Neural progenitor cell (in vitro differentiated cells): ENCODE measurements around the gene PLEKHG4. TPM values are rescaled to one million over a fixed set of nuclear protein-coding genes. Genes with fewer than 3 reads are reported as not detected.

ENCODE experiments used
- DNase-seq: peaks from one replicate; pipeline ENCODE4 v3.0.0-alpha.2; 2016; ENCODE audit warnings: low spot score
- H2AFZ ChIP-seq: fragments of 200-600 bp; sonication (generic); replicated peaks from 2 replicates; pipeline ENCODE4 v1.6.1; 2016; ENCODE audit warnings: antibody characterized with exemption
- H3F3A ChIP-seq: fragments of 200-600 bp; sonication (generic); 2 replicates; pipeline ENCODE4 v1.6.1; 2016; ENCODE audit warnings: antibody characterized with exemption, low read depth
- H3K27ac ChIP-seq: fragments of 200-600 bp; sonication (generic); 2 replicates; pipeline ENCODE4 v1.5.1; 2016; ENCODE audit warnings: mild to moderate bottlenecking
- H3K27me3 ChIP-seq: fragments of 200-600 bp; sonication (generic); 2 replicates; pipeline ENCODE4 v1.6.1; 2016; ENCODE audit warnings: mild to moderate bottlenecking, moderate library complexity
- H3K36me3 ChIP-seq: fragments of 200-600 bp; sonication (generic); 2 replicates; pipeline ENCODE4 v1.5.1; 2016
- H3K4me1 ChIP-seq: fragments of 200-600 bp; sonication (generic); 2 replicates; pipeline ENCODE4 v1.6.1; 2016; ENCODE audit warnings: mixed run types
- H3K4me2 ChIP-seq: fragments of 200-600 bp; sonication (generic); 2 replicates; pipeline ENCODE4 v1.6.1; 2016
- H3K4me3 ChIP-seq: fragments of 200-600 bp; sonication (generic); 2 replicates; pipeline ENCODE4 v1.5.1; 2016
- H3K79me2 ChIP-seq: fragments of 200-600 bp; sonication (generic); 2 replicates; pipeline ENCODE4 v1.6.1; 2016; ENCODE audit warnings: low read depth
- H3K9ac ChIP-seq: fragments of 200-600 bp; sonication (generic); 2 replicates; pipeline ENCODE4 v1.6.1; 2016
- H3K9me3 ChIP-seq: fragments of 200-600 bp; sonication (generic); 2 replicates; pipeline ENCODE4 v1.5.1; 2016; ENCODE audit warnings: low read depth
- H4K20me1 ChIP-seq: fragments of 200-600 bp; sonication (generic); 2 replicates; pipeline ENCODE4 v1.6.1; 2016; ENCODE audit warnings: low read depth
- H3K27ac Mint-ChIP-seq: 3 replicates; pipeline ENCODE4 v1.8.0; 2021; ENCODE audit warnings: mixed read lengths
- H3K27me3 Mint-ChIP-seq: 2 replicates; pipeline ENCODE4 v1.8.0; 2022; ENCODE audit warnings: low read depth, mild to moderate bottlenecking, inconsistent platforms, moderate library complexity, mixed read lengths; ENCODE audit not compliant: insufficient read depth
- H3K36me3 Mint-ChIP-seq: 3 replicates; pipeline ENCODE4 v1.8.0; 2021; ENCODE audit warnings: mixed read lengths
- H3K4me1 Mint-ChIP-seq: 3 replicates; pipeline ENCODE4 v1.8.0; 2021; ENCODE audit warnings: mixed read lengths
- H3K4me3 Mint-ChIP-seq: 3 replicates; pipeline ENCODE4 v1.8.0; 2021; ENCODE audit warnings: mild to moderate bottlenecking, moderate library complexity, mixed read lengths
- H3K9me3 Mint-ChIP-seq: 3 replicates; pipeline ENCODE4 v1.8.0; 2020; ENCODE audit warnings: mixed read lengths
- CTCF ChIP-seq: fragments of 200-600 bp; sonication (generic); IDR thresholded peaks from 2 replicates; pipeline ENCODE4 v1.5.1; 2017; ENCODE audit warnings: antibody characterized with exemption, mild to moderate bottlenecking
- EZH2 ChIP-seq: fragments of 200-600 bp; sonication (generic); IDR thresholded peaks from 2 replicates; pipeline ENCODE4 v1.6.1; 2017; ENCODE audit warnings: antibody characterized with exemption, mild to moderate bottlenecking, moderate library complexity
- EZH2phosphoT487 ChIP-seq: fragments of 200-600 bp; sonication (generic); IDR thresholded peaks from 2 replicates; pipeline ENCODE4 v1.6.1; 2017; ENCODE audit warnings: antibody characterized with exemption
- total RNA-seq: library from RNA; depleted of rRNA; stranded (reverse); fragments of >200 nt; gene quantifications from 2 replicates; pipeline ENCODE4 v1.2.3, GENCODE V29; 2015; ENCODE audit warnings: low replicate concordance

The PLEKHG4 gene
- total RNA-seq, 1 donor from 2014 or later = 4.0 TPM

DNA sequence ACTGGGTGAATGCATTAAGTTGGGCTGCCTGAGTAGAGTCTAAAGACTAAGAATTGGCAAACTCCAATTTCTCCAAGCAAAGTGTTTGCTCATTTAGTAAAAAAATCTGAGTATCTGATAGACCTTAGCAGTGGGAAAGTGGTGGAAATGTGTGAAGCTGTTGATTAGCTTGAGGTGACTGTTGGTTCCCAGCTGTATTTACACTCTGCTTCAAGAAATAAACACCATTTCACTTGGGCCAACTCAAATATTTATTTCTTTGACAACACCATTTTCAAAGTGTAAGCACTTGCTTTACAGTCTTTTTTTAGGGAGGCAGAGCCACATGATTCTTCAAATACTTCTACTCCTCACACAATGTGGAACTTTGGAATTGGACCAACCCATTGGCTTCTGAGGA lies 38.5 kb downstream of the PLEKHG4 start:
- no peak for TF ChIP-seq EZH2phosphoT487
- no peak overlapping the region for H3K9ac ChIP-seq
- H3K79me2 ChIP-seq = no peaks in the 10 kb centered on the region
- DNase-seq = no peak
- Mint-ChIP-seq H3K4me3 (no peak overlapping the region), H3K36me3 (no peaks in the 10 kb centered on the region), H3K9me3 (no peaks in the 10 kb centered on the region), H3K4me1 (peaks cover 8% of the 10 kb centered on the region), H3K27ac (no peak overlapping the region), H3K27me3 (peaks cover 3% of the 10 kb centered on the region)
- H3K27me3 ChIP-seq = peaks cover 44% of the 10 kb centered on the region
- H3K36me3 ChIP-seq = no peaks in the 10 kb centered on the region
- H3K9me3 ChIP-seq = no peaks in the 10 kb centered on the region
- H2AFZ ChIP-seq = no peak overlapping the region
- no peak overlapping the region for H3K4me3 ChIP-seq
- H3F3A ChIP-seq = no peaks in the 10 kb centered on the region
- no peaks in the 10 kb centered on the region for H3K4me1 ChIP-seq
- H3K4me2 ChIP-seq = no peak overlapping the region
- no peaks in the 10 kb centered on the region for H4K20me1 ChIP-seq
- no peak overlapping the region for H3K27ac ChIP-seq

- Histone ChIP-seq H4K20me1 (no peaks in the 10 kb centered on the region), H3K27me3 (peaks cover 76% of the 10 kb centered on the region), H2AFZ (peak overlapping the region; percentile 99), H3K9ac (peak overlapping the region; percentile 34), H3K4me2 (peak overlapping the region; percentile 83), H3K4me3 (peak overlapping the region; percentile 66), H3F3A (peaks cover 20% of the 10 kb centered on the region), H3K9me3 (no peaks in the 10 kb centered on the region), H3K27ac (no peak overlapping the region), H3K79me2 (no peaks in the 10 kb centered on the region), H3K36me3 (no peaks in the 10 kb centered on the region), H3K4me1 (no peaks in the 10 kb centered on the region)
- no peaks in the 10 kb centered on the region for H3K9me3 Mint-ChIP-seq
- H3K4me1 Mint-ChIP-seq = peaks cover 4% of the 10 kb centered on the region
- DNase-seq = no peak
- no peak overlapping the region for H3K27ac Mint-ChIP-seq
- peak overlapping the region; percentile 86 for H3K4me3 Mint-ChIP-seq
- H3K27me3 Mint-ChIP-seq = peaks cover 16% of the 10 kb centered on the region
- TF ChIP-seq CTCF (no peak), EZH2 (no peak), EZH2phosphoT487 (no peak)
- H3K36me3 Mint-ChIP-seq = no peaks in the 10 kb centered on the region
Measured at GRCh38 chr16:67326115-67326471, 46.8 kb downstream of the PLEKHG4 start.

DNA sequence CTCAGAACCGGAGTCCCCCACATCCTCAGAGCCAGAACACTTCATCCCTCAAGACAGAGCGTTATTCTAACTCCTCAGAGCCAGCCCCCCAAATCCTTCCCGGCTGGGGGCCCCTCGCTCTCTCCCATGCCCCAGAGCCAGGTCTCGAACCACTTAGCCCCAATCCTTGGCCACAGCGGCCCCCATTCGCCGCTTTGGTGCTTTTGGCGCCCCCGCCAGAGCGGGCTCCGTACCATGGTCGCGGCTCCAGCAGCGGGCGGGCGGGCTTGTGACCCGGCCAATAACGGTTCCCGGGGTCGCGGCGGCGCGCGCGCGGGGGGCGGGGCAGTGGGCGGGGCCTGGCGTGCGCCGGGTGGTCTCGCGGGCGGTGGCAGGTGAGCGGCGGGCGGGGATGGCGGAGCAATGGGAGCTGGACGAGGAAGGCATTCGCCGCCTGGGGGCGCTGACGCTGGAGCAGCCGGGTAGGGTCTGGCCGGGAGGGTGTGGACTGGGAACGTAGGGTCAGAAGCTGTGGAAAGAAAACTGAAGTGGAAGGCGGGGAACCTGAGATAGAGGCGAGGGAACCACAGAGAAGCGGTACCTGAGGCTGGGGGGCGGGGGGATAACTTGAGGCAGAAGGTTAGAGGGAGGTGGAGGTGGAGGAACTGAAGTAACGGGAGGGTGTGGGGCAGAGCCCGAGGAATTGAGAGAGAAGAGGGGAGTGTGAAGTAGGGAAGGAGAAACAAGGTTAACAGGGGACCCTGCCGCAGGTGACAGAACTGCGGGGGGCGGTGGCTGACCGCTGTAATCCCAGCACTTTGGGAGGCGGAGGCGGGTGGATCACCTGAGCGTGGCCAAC lies 47.4 kb downstream of the PLEKHG4 start, which contains the start of the genes KCTD19 and LRRC36:
TSS of gene KCTD19 (minus strand) at position 270 of the 838 bp plus-strand sequence. CDS start at position 236, 34 bp downstream.
TSS of gene LRRC36 (plus strand) at position 344 of the 838 bp plus-strand sequence. CDS start at position 392, 48 bp downstream.
- Histone ChIP-seq H3K9ac (peak within 1 kb of the TSS; percentile 34), H3K27ac (no peak within 1 kb of the TSS)
- H3K36me3 Mint-ChIP-seq = no peaks in the 10 kb centered on the region

More for the DNA sequence above, 47.4 kb downstream of the PLEKHG4 start, which contains the start of the genes KCTD19 and LRRC36:
- peak within 1 kb of the TSS; percentile 99 for H2AFZ ChIP-seq
- H3K4me1 ChIP-seq = no peaks in the 10 kb centered on the region
- TF ChIP-seq EZH2phosphoT487 (peak; percentile 45), CTCF (peak; percentile 75), EZH2 (peak; percentile 49)
- Mint-ChIP-seq H3K4me3 (peak within 1 kb of the TSS; percentile 86), H3K4me1 (peaks cover 4% of the 10 kb centered on the region), H3K27me3 (peaks cover 16% of the 10 kb centered on the region), H3K27ac (peak within 1 kb of the TSS; percentile 30), H3K9me3 (no peaks in the 10 kb centered on the region)
- peaks cover 71% of the 10 kb centered on the region for H3K27me3 ChIP-seq
- H3K79me2 ChIP-seq = no peaks in the 10 kb centered on the region
- DNase-seq = peak; percentile 95
- peaks cover 20% of the 10 kb centered on the region for H3F3A ChIP-seq
- H4K20me1 ChIP-seq = no peaks in the 10 kb centered on the region
- peak within 1 kb of the TSS; percentile 66 for H3K4me3 ChIP-seq
- no peaks in the 10 kb centered on the region for H3K36me3 ChIP-seq
- no peaks in the 10 kb centered on the region for H3K9me3 ChIP-seq
- H3K4me2 ChIP-seq = peak within 1 kb of the TSS; percentile 83
